ENCODE data around the gene ZNF587B.
"Not testable (repeated sequence)": the region's sequence is repeated elsewhere in the genome, so short reads cannot be mapped to it uniquely, and the experiment has no call there.

Gene ZNF587B

GRCh38 chr19:57830071-57830602 is at the start of gene ZNF587B:
TSS of gene ZNF587B (plus strand) at chr19:57830299. CDS start at chr19:57830529, 230 bp downstream.
- no peak within 1 kb of the TSS for H3K27ac ChIP-seq
- TF ChIP-seq CTCF (conservative IDR thresholded peaks at IDR 0.05) = no peak; the same call in 1 of the 2 replicates
- TF ChIP-seq ZFX (IDR thresholded peaks at IDR 0.05) = no peak

GRCh38 chr19:57786286-57786685 is 43.8 kb upstream of the ZNF587B start:
- no peak for TF ChIP-seq CTCF (conservative IDR thresholded peaks at IDR 0.05)
- TF ChIP-seq ZFX (IDR thresholded peaks at IDR 0.05) = no peak
- no peak overlapping the region for H3K27ac ChIP-seq

GRCh38 chr19:57786906-57787305 is 43.2 kb upstream of the ZNF587B start:
- no peak overlapping the region for H3K27ac ChIP-seq
- TF ChIP-seq ZFX (IDR thresholded peaks at IDR 0.05) (no peak), CTCF (conservative IDR thresholded peaks at IDR 0.05) (no peak)

GRCh38 chr19:57788114-57788692 is 41.9 kb upstream of the ZNF587B start:
- no peak overlapping the region for H3K27ac ChIP-seq
- TF ChIP-seq CTCF (conservative IDR thresholded peaks at IDR 0.05) = no peak
- TF ChIP-seq ZFX (IDR thresholded peaks at IDR 0.05) = no peak

GRCh38 chr19:57789288-57789687 is 40.8 kb upstream of the ZNF587B start:
- H3K27ac ChIP-seq = no peak overlapping the region
- no peak for TF ChIP-seq ZFX (IDR thresholded peaks at IDR 0.05)
- TF ChIP-seq CTCF (conservative IDR thresholded peaks at IDR 0.05) = no peak

GRCh38 chr19:57796580-57796979 is 33.5 kb upstream of the ZNF587B start:
- not testable (repeated sequence) for H3K27ac ChIP-seq

GRCh38 chr19:57800696-57801095 is 29.4 kb upstream of the ZNF587B start:
- H3K27ac ChIP-seq = no peak overlapping the region
- no peak for TF ChIP-seq CTCF (conservative IDR thresholded peaks at IDR 0.05)
- no peak for TF ChIP-seq ZFX (IDR thresholded peaks at IDR 0.05)

GRCh38 chr19:57802269-57802668 is 27.8 kb upstream of the ZNF587B start:
- TF ChIP-seq ZFX (IDR thresholded peaks at IDR 0.05) (no peak), CTCF (conservative IDR thresholded peaks at IDR 0.05) (no peak)
- no peak overlapping the region for H3K27ac ChIP-seq
